Upper lobe of left lung (tissue), 4 donors: Measurements from ENCODE around the gene ENO3.
A peak's percentile ranks its signal among the peaks of the same experiment; 100 is the strongest.

Experiments
- POLR2A ChIP-seq, 4 donors: fragments of 450-650 bp; IDR thresholded peaks; one replicate each; pipeline ENCODE4 v1.5.1; 2016 to 2017; ENCODE audit warnings: antibody characterized with exemption in 4 of 4, mild to moderate bottlenecking in 2 of 4
- POLR2AphosphoS5 ChIP-seq, 2 donors: sonication (generic); formaldehyde crosslinking; IDR thresholded peaks; one replicate each; pipeline ENCODE4 v1.5.1; 2017; ENCODE audit warnings: antibody characterized with exemption in 2 of 2
- TF ChIP-seq, protein P1 (sequence below), 6 experiments: fragments of 450-650 bp in 4 of 6; fragments of 200-600 bp in 2 of 6; sonication (generic) in 2 of 6; IDR thresholded peaks; one replicate each; pipeline ENCODE4 v1.5.1; 2016 to 2019; ENCODE audit warnings: antibody characterized with exemption in 6 of 6

- TF ChIP-seq, protein P1, sequence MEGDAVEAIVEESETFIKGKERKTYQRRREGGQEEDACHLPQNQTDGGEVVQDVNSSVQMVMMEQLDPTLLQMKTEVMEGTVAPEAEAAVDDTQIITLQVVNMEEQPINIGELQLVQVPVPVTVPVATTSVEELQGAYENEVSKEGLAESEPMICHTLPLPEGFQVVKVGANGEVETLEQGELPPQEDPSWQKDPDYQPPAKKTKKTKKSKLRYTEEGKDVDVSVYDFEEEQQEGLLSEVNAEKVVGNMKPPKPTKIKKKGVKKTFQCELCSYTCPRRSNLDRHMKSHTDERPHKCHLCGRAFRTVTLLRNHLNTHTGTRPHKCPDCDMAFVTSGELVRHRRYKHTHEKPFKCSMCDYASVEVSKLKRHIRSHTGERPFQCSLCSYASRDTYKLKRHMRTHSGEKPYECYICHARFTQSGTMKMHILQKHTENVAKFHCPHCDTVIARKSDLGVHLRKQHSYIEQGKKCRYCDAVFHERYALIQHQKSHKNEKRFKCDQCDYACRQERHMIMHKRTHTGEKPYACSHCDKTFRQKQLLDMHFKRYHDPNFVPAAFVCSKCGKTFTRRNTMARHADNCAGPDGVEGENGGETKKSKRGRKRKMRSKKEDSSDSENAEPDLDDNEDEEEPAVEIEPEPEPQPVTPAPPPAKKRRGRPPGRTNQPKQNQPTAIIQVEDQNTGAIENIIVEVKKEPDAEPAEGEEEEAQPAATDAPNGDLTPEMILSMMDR (IDR thresholded peaks at IDR 0.05) = no peak
- TF ChIP-seq POLR2AphosphoS5 (IDR thresholded peaks at IDR 0.05) (peak in 1 of 2 donors; percentile 44), POLR2A (IDR thresholded peaks at IDR 0.05) (peak in 1 of 4 donors; percentile 28)
These were observed 49.1 kb upstream of the ENO3 start for GRCh38 chr17:4901648-4902344.
